GM23248 (cell line): ENCODE results near the gene CDKAL1. TPM values are rescaled to one million over a fixed set of nuclear protein-coding genes. Genes with fewer than 3 reads are reported as not detected.
A peak's percentile ranks its signal among the peaks of the same experiment; 100 is the strongest.

Experiments
- DNase-seq: peaks from one replicate; pipeline ENCODE4 v3.0.0-alpha.2; 2015
- H2AFZ ChIP-seq: fragments of 200-600 bp; sonication (generic); 2 replicates; pipeline ENCODE4 v1.6.1; 2016; ENCODE audit warnings: antibody characterized with exemption
- H3F3A ChIP-seq: fragments of 200-600 bp; sonication (generic); 2 replicates; pipeline ENCODE4 v1.6.1; 2016; ENCODE audit warnings: mild to moderate bottlenecking, antibody characterized with exemption, mixed run types; ENCODE audit not compliant: insufficient read depth
- H3K27ac ChIP-seq: fragments of 200-600 bp; sonication (generic); 2 replicates; pipeline ENCODE4 v1.5.1; 2016; ENCODE audit warnings: mild to moderate bottlenecking
- H3K27me3 ChIP-seq: fragments of 200-600 bp; sonication (generic); replicated peaks from 2 replicates; pipeline ENCODE4 v1.6.1; 2016; ENCODE audit warnings: mild to moderate bottlenecking; ENCODE audit not compliant: insufficient read depth
- H3K36me3 ChIP-seq: fragments of 200-600 bp; sonication (generic); 2 replicates; pipeline ENCODE4 v1.6.1; 2016; ENCODE audit warnings: low read depth, mild to moderate bottlenecking
- H3K4me1 ChIP-seq: fragments of 200-600 bp; sonication (generic); 2 replicates; pipeline ENCODE4 v1.6.1; 2016; ENCODE audit warnings: mild to moderate bottlenecking; ENCODE audit not compliant: insufficient read depth
- H3K4me2 ChIP-seq: fragments of 200-600 bp; sonication (generic); one replicate; pipeline ENCODE4 v1.6.1; 2016; ENCODE audit warnings: mild to moderate bottlenecking; ENCODE audit not compliant: unreplicated experiment
- H3K4me3 ChIP-seq: fragments of 200-600 bp; sonication (generic); 2 replicates; pipeline ENCODE4 v1.5.1; 2016; ENCODE audit warnings: mild to moderate bottlenecking
- H3K79me2 ChIP-seq: fragments of 200-600 bp; sonication (generic); 2 replicates; pipeline ENCODE4 v1.6.1; 2016; ENCODE audit warnings: mild to moderate bottlenecking; ENCODE audit not compliant: insufficient read depth
- H3K9ac ChIP-seq: fragments of 200-600 bp; sonication (generic); 2 replicates; pipeline ENCODE4 v1.6.1; 2016; ENCODE audit warnings: mild to moderate bottlenecking
- H3K9me2 ChIP-seq: fragments of 200-600 bp; sonication (generic); 2 replicates; pipeline ENCODE4 v1.6.1; 2016; ENCODE audit warnings: mixed run types, mild to moderate bottlenecking, moderate library complexity; ENCODE audit not compliant: insufficient read depth
- H3K9me3 ChIP-seq: fragments of 200-600 bp; sonication (generic); one replicate; pipeline ENCODE4 v1.6.1; 2017; ENCODE audit warnings: low read depth
- H4K20me1 ChIP-seq: fragments of 200-600 bp; sonication (generic); 2 replicates; pipeline ENCODE4 v1.6.0; 2016; ENCODE audit not compliant: insufficient read depth
- EZH2 ChIP-seq: fragments of 200-600 bp; sonication (generic); IDR thresholded peaks from 2 replicates; pipeline ENCODE4 v1.6.1; 2018; ENCODE audit warnings: antibody characterized with exemption, mild to moderate bottlenecking; ENCODE audit not compliant: insufficient read depth, poor library complexity, severe bottlenecking
- EZH2phosphoT487 ChIP-seq: fragments of 200-600 bp; sonication (generic); IDR thresholded peaks from 2 replicates; pipeline ENCODE4 v1.6.1; 2018; ENCODE audit warnings: antibody characterized with exemption, moderate library complexity, mild to moderate bottlenecking, low read depth; ENCODE audit not compliant: insufficient read depth
- WGBS, 2 experiments: methylation state at CpG; one replicate each; pipeline ENCODE4 v1.1.6; 2015 to 2017; ENCODE audit warnings: low lambda C conversion rate in 2 of 2, low coverage in 1 of 2; ENCODE audit errors: missing lambda C conversion rate in 2 of 2; 5-methylcytosine and 5-hydroxymethylcytosine counted together
- in situ Hi-C: fragments of 300-500 bp; cut with MboI; formaldehyde crosslinking; loops from 2 replicates; pipeline ENCODE4 v1.15.0; 2020
- polyA plus RNA-seq: library from polyadenylated mRNA; unstranded; fragments of >200 nt; fragmentation: Nextera tagmentation; extraction: Ambion mirVana; gene quantifications from 2 replicates; pipeline ENCODE4 v1.2.1, GENCODE V29; 2016
- total RNA-seq: library from RNA; depleted of rRNA; stranded (reverse); fragments of >200 nt; shearing (Covaris generic); gene quantifications from 2 replicates; pipeline ENCODE4 v1.2.3, GENCODE V29; 2014

CDKAL1 gene
- total and polyA plus RNA-seq, 2 experiments from 2014 or later = 7.5 to 10.8 TPM

DNA sequence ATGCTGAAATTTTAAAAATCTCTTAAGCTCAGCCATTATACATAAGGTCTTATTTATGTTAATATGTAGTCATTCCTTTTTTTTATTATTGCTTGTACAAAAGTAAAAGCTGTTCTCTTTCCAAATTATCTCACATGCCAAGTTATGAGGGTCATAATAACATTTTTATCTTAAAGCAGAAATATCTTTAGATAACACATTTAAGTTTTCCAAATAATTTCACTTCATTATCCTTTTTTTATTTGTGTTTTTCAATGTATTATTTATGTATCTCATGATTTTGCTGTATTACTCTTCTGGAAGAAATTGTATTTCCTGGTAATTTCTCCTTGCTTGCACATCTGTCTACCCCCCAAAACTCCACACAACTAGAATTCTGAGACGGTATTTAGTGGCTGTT, 598.2 kb downstream of the CDKAL1 start:
- H3K9me2 ChIP-seq = no peaks in the 10 kb centered on the region
- H3K4me3 ChIP-seq = no peak overlapping the region
- no peaks in the 10 kb centered on the region for H3K27me3 ChIP-seq
- no peak for DNase-seq
- no peak for TF ChIP-seq EZH2
- TF ChIP-seq EZH2phosphoT487 = no peak
- H3K4me2 ChIP-seq = no peak overlapping the region
- H4K20me1 ChIP-seq = no peaks in the 10 kb centered on the region
- no peaks in the 10 kb centered on the region for H3K36me3 ChIP-seq
- H3K79me2 ChIP-seq = no peaks in the 10 kb centered on the region
- H2AFZ ChIP-seq = no peak overlapping the region
- H3K9me3 ChIP-seq = no peaks in the 10 kb centered on the region
- no peaks in the 10 kb centered on the region for H3K4me1 ChIP-seq
- WGBS, 2 experiments = 93 to 100% methylated on average over 1 of the region's 1 CpG
- in situ Hi-C loops = no loop called here
- H3K9ac ChIP-seq = no peak overlapping the region
- no peaks in the 10 kb centered on the region for H3F3A ChIP-seq
- no peak overlapping the region for H3K27ac ChIP-seq

DNA sequence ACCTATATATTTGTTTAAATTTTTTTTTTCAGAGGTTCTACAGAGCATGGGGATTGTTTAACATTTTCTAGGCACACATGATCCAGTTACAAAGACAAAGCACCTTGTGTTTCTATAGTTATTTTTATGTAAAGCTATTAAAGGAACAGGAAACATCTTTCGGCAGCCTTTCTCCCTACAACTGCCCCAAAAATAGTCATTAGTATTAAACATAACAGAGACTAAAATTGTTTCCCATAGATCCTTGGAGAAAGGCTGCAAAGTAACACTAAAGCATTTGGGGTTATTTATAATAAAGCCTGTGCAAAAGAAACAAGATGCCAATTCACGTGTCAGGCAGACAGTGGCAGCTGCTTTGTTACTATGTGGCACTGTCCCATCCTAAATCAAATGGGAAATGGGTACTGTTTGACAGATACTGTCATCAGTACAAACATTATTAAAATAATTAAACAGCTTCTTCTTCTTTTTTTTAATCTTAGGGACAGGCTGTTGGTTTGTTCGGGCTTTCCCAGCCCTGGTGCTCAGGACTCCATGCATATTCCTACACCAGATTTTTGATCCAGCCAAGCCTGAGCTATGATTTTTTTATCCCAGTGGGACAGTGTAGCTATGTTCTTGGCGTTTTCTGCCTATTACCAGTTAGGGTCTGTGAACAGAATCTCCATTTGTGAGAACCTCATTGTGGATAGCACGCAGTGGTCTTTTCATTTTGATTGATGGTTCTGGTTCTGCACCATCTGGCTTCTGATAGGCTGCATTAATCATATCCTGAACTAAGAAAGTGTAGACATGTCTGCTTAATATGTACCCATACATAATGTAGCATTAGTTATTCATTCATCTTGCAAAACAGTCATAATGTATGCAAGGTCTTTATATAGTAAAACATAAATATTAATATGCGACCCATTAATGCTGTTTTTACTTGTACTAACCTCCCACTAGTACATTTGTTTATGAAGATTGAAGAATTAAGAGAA, 598.9 kb downstream of the CDKAL1 start:
- Histone ChIP-seq H3K4me3 (no peak overlapping the region), H2AFZ (no peak overlapping the region), H3K27me3 (no peaks in the 10 kb centered on the region), H3K9me2 (no peaks in the 10 kb centered on the region), H3K4me1 (no peaks in the 10 kb centered on the region), H3K9ac (no peak overlapping the region), H4K20me1 (no peaks in the 10 kb centered on the region), H3K4me2 (no peak overlapping the region), H3K9me3 (no peaks in the 10 kb centered on the region), H3K36me3 (no peaks in the 10 kb centered on the region), H3K79me2 (no peaks in the 10 kb centered on the region), H3K27ac (no peak overlapping the region), H3F3A (no peaks in the 10 kb centered on the region)
- in situ Hi-C loops = no loop called here
- 59 to 64% methylated on average over 6 of the region's 6 CpGs for WGBS, 2 experiments
- no peak for TF ChIP-seq EZH2
- TF ChIP-seq EZH2phosphoT487 = no peak
- DNase-seq = no peak

DNA sequence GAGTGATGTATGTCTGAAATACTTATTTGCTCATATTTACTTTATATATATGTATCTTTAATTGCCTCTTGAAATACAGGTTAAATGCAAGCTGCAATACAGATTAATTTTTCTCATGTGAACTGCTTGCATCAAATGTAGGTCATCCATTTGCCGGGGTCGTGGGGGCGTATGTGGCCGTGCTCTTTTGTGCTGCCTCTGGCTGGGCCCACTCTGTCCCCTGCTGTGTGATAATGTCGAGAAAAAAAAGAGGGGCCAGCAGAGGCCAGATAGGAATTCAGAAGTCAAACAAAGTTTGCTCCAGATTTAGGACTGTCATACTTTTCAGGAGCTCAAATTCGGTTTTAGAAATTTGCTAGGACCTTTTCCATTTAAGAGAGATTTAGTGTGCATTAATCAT, 599.6 kb downstream of the CDKAL1 start:
- H3K27ac ChIP-seq = no peak overlapping the region
- no peaks in the 10 kb centered on the region for H3K9me2 ChIP-seq
- H3K4me1 ChIP-seq = no peaks in the 10 kb centered on the region
- no peak overlapping the region for H2AFZ ChIP-seq
- no peak overlapping the region for H3K4me3 ChIP-seq
- no peak overlapping the region for H3K9ac ChIP-seq
- in situ Hi-C loops = no loop called here
- H4K20me1 ChIP-seq = no peaks in the 10 kb centered on the region
- 49 to 51% methylated on average over 6 of the region's 6 CpGs for WGBS, 2 experiments
- TF ChIP-seq EZH2phosphoT487 (no peak), EZH2 (no peak)
- no peaks in the 10 kb centered on the region for H3K27me3 ChIP-seq
- H3K9me3 ChIP-seq = no peaks in the 10 kb centered on the region
- H3K36me3 ChIP-seq = no peaks in the 10 kb centered on the region
- DNase-seq = no peak
- no peak overlapping the region for H3K4me2 ChIP-seq
- no peaks in the 10 kb centered on the region for H3K79me2 ChIP-seq
- no peaks in the 10 kb centered on the region for H3F3A ChIP-seq

DNA sequence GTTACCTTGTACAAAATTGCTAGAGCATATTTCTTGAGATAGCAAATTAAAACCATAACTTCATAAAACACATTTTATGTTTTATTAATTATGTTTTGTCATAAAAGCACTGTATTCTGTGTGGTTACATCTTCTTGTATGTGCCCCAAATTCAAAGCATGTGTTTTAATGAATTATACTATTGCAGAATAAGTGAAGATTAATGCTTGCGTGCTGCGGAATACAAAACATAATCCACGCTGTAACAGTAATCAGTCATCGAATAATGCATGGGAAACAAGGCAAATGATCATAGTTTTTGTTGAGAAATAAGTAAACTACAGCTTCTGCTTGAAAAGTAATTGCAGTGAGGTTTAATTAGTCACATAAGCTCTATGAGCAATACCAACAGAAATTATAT, 600.1 kb downstream of the CDKAL1 start:
- peak; percentile 6 for DNase-seq
- TF ChIP-seq EZH2 (no peak), EZH2phosphoT487 (no peak)
- H3K9me2 ChIP-seq = no peaks in the 10 kb centered on the region

More for the DNA sequence above, 600.1 kb downstream of the CDKAL1 start:
- Histone ChIP-seq H3K79me2 (no peaks in the 10 kb centered on the region), H3K9me3 (no peaks in the 10 kb centered on the region), H3K4me3 (no peak overlapping the region), H3K9ac (no peak overlapping the region), H3K4me2 (no peak overlapping the region), H3K4me1 (no peaks in the 10 kb centered on the region), H3K36me3 (no peaks in the 10 kb centered on the region), H3K27me3 (no peaks in the 10 kb centered on the region), H3F3A (no peaks in the 10 kb centered on the region), H3K27ac (no peak overlapping the region), H4K20me1 (no peaks in the 10 kb centered on the region), H2AFZ (no peak overlapping the region)
- in situ Hi-C loops = no loop called here
- WGBS, 2 experiments = 34 to 40% methylated on average over 4 of the region's 4 CpGs
